HepG2 (cell line): ENCODE measurements around the gene NSUN2.

Source experiments
- PAX8 ChIP-seq: sonication (generic); formaldehyde crosslinking; IDR thresholded peaks from 2 replicates; pipeline ENCODE4 v1.8.0; 2022; ENCODE audit warnings: mild to moderate bottlenecking, missing genetic modification reagents, borderline replicate concordance
- ZBTB33 ChIP-seq: sonication (generic); formaldehyde crosslinking; IDR thresholded peaks from 2 replicates; pipeline ENCODE4 v1.4.0; 2020; ENCODE audit warnings: missing genetic modification reagents
- ZNF24 ChIP-seq: fragments of 450-650 bp; IDR thresholded peaks from 2 replicates; pipeline ENCODE4 v1.6.1; 2017; ENCODE audit warnings: antibody characterized with exemption, mild to moderate bottlenecking

GRCh38 chr5:6649681-6650080, 16.8 kb upstream of the NSUN2 start:
- no peak for TF ChIP-seq ZBTB33 (CRISPR knock-in tag)
- TF ChIP-seq ZNF24 = no peak
- TF ChIP-seq PAX8 (CRISPR knock-in tag) = no peak
